IMR-90 (cell line): ENCODE data around the gene BTN3A1. TPM values are rescaled to one million over a fixed set of nuclear protein-coding genes. Genes with fewer than 3 reads are reported as not detected.

Source experiments
- ATAC-seq: fragments of 200-7000 bp; cut with Tn5 transposase; 2 replicates; pipeline ENCODE4 v1.9.1; 2020; ENCODE audit warnings: low read depth, mild to moderate bottlenecking, moderate library complexity
- Bru-seq: library from RNA; stranded (reverse); fragments of 400-500 nt; gene quantifications from one replicate; lab custom pipeline; 2021; lab: Mats Ljungman, UMichigan
- BruChase-seq, 2 experiments: library from RNA; stranded (reverse); fragments of 400-500 nt; gene quantifications; one replicate each; lab custom pipeline; 2021; lab: Mats Ljungman, UMichigan
- BruUV-seq: library from RNA; stranded (reverse); fragments of 400-500 nt; replicated peaks from 2 replicates; lab custom pipeline; 2021; lab: Mats Ljungman, UMichigan
- CTCF ChIA-PET: fragments of 300-600 bp; formaldehyde crosslinking; extraction: SDS; loops from one replicate; lab custom pipeline; 2021; ENCODE audit warnings: antibody characterized with exemption; lab: Yijun Ruan, JAX
- POLR2A ChIA-PET: fragments of 300-600 bp; sonication (Branson Sonifier 250); formaldehyde crosslinking; loops from one replicate; lab custom pipeline; 2022; ENCODE audit warnings: antibody characterized with exemption; ENCODE audit not compliant: unreplicated experiment; lab: Charles Lee
- DNase-seq: peaks from one replicate; pipeline ENCODE4 v3.0.0; 2013
- H2AFZ ChIP-seq: replicated peaks from 2 replicates; pipeline ENCODE3; 2013; ENCODE audit warnings: low read length, mild to moderate bottlenecking; ENCODE audit not compliant: poor library complexity
- H2AK5ac ChIP-seq: 2 replicates; pipeline ENCODE4 v1.6.1; 2013; ENCODE audit warnings: low read depth, low read length, inconsistent platforms
- H2AK9ac ChIP-seq: replicated peaks from 2 replicates; pipeline ENCODE3; 2013; ENCODE audit warnings: mild to moderate bottlenecking, low read depth, low read length, moderate library complexity; ENCODE audit not compliant: poor library complexity
- H2BK120ac ChIP-seq: 2 replicates; pipeline ENCODE4 v1.6.1; 2013; ENCODE audit warnings: low read depth, low read length, inconsistent platforms
- H2BK15ac ChIP-seq: 3 replicates; pipeline ENCODE4 v1.6.1; 2013; ENCODE audit warnings: low read depth, low read length, inconsistent platforms
- H2BK20ac ChIP-seq: 2 replicates; pipeline ENCODE4 v1.6.1; 2013; ENCODE audit warnings: low read depth, mild to moderate bottlenecking, inconsistent platforms, low read length, moderate library complexity
- H2BK5ac ChIP-seq: 2 replicates; pipeline ENCODE4 v1.6.1; 2013; ENCODE audit warnings: mild to moderate bottlenecking, low read depth, low read length, inconsistent platforms; ENCODE audit not compliant: poor library complexity, severe bottlenecking
- H3K14ac ChIP-seq: replicated peaks from 2 replicates; pipeline ENCODE4 v1.6.1; 2013; ENCODE audit warnings: low read depth, low read length, inconsistent platforms
- H3K18ac ChIP-seq: 2 replicates; pipeline ENCODE4 v1.6.1; 2013; ENCODE audit warnings: low read depth, low read length, control low read depth
- H3K23ac ChIP-seq: 2 replicates; pipeline ENCODE4 v1.6.1; 2013; ENCODE audit warnings: low read depth, low read length, inconsistent platforms
- H3K27ac ChIP-seq: 2 replicates; pipeline ENCODE4 v1.5.1; 2013; ENCODE audit warnings: mild to moderate bottlenecking, control low read depth, low read length; ENCODE audit not compliant: insufficient read depth
- H3K27me3 ChIP-seq: 2 replicates; pipeline ENCODE4 v1.6.1; 2013; ENCODE audit warnings: low read length; ENCODE audit not compliant: control insufficient read depth, insufficient read depth
- H3K36me3 ChIP-seq: 2 replicates; pipeline ENCODE4 v1.6.1; 2013; ENCODE audit warnings: low read length, mixed read lengths; ENCODE audit not compliant: control insufficient read depth, insufficient read depth
- H3K4ac ChIP-seq: 2 replicates; pipeline ENCODE4 v1.6.1; 2013; ENCODE audit warnings: low read depth, low read length, inconsistent platforms
- H3K4me1 ChIP-seq: 2 replicates; pipeline ENCODE4 v1.6.1; 2013; ENCODE audit warnings: low read length, mixed read lengths; ENCODE audit not compliant: control insufficient read depth, insufficient read depth
- H3K4me2 ChIP-seq: 2 replicates; pipeline ENCODE4 v1.6.1; 2013; ENCODE audit warnings: low read depth, mild to moderate bottlenecking, control low read depth, low read length, moderate library complexity
- H3K4me3 ChIP-seq: 2 replicates; pipeline ENCODE4 v1.5.1; 2013; ENCODE audit warnings: low read depth, mild to moderate bottlenecking, control low read depth, low read length, moderate library complexity; ENCODE audit not compliant: insufficient read depth
- H3K56ac ChIP-seq: 2 replicates; pipeline ENCODE4 v1.6.1; 2013; ENCODE audit warnings: low read length, inconsistent platforms; ENCODE audit not compliant: insufficient read depth; ENCODE audit errors: extremely low read depth
- H3K79me1 ChIP-seq, 2 experiments: 2 replicates each; pipeline ENCODE4 v1.6.1; 2013; ENCODE audit warnings: low read length in 2 of 2, inconsistent platforms in 1 of 2, low read depth in 1 of 2
- H3K9ac ChIP-seq: 2 replicates; pipeline ENCODE4 v1.6.1; 2013; ENCODE audit warnings: low read depth, low read length, control low read depth
- H3K9me1 ChIP-seq: 2 replicates; pipeline ENCODE4 v1.6.1; 2013; ENCODE audit warnings: low read length, inconsistent platforms; ENCODE audit not compliant: insufficient read depth
- H3K9me3 ChIP-seq: 2 replicates; pipeline ENCODE4 v1.6.1; 2013; ENCODE audit warnings: low read length; ENCODE audit not compliant: control insufficient read depth, insufficient read depth
- H4K20me1 ChIP-seq: 2 replicates; pipeline ENCODE4 v1.6.1; 2013; ENCODE audit warnings: low read length, inconsistent platforms; ENCODE audit not compliant: insufficient read depth
- H4K5ac ChIP-seq: 2 replicates; pipeline ENCODE4 v1.6.1; 2013; ENCODE audit warnings: mild to moderate bottlenecking, low read depth, low read length, control low read depth
- H4K8ac ChIP-seq, 2 experiments: 2 replicates each; pipeline ENCODE4 v1.6.1; 2013; ENCODE audit warnings: low read depth in 2 of 2, low read length in 2 of 2, control low read depth in 1 of 2, inconsistent platforms in 1 of 2
- H4K91ac ChIP-seq: 2 replicates; pipeline ENCODE4 v1.6.1; 2013; ENCODE audit warnings: low read depth, low read length, inconsistent platforms; ENCODE audit not compliant: insufficient read depth
- BHLHE40 ChIP-seq: fragments of 150-350 bp; IDR thresholded peaks from 2 replicates; pipeline ENCODE4 v1.6.1; 2016; ENCODE audit warnings: mild to moderate bottlenecking, low read depth, low read length
- CEBPB ChIP-seq: IDR thresholded peaks from 2 replicates; pipeline ENCODE4 v1.6.1; 2012; ENCODE audit warnings: low read depth, low read length, improper control_type of control experiment
- CHD1 ChIP-seq: IDR thresholded peaks from 2 replicates; pipeline ENCODE4 v1.6.1; 2012; ENCODE audit warnings: low read depth, low read length, improper control_type of control experiment
- FOS ChIP-seq: fragments of 150-350 bp; IDR thresholded peaks from 2 replicates; pipeline ENCODE4 v1.6.1; 2016; ENCODE audit warnings: low read depth, low read length
- MAFK ChIP-seq: IDR thresholded peaks from 2 replicates; pipeline ENCODE4 v1.6.1; 2012; ENCODE audit warnings: low read depth, low read length, improper control_type of control experiment
- NFE2L2 ChIP-seq: fragments of 150-350 bp; IDR thresholded peaks from 2 replicates; pipeline ENCODE4 v1.6.1; 2016; ENCODE audit warnings: low read depth, mild to moderate bottlenecking, low read length
- POLR2A ChIP-seq: IDR thresholded peaks from 2 replicates; pipeline ENCODE4 v1.6.1; 2012; ENCODE audit warnings: mild to moderate bottlenecking, low read depth, low read length
- RCOR1 ChIP-seq: IDR thresholded peaks from 2 replicates; pipeline ENCODE4 v1.6.1; 2012; ENCODE audit warnings: mild to moderate bottlenecking, low read length, improper control_type of control experiment; ENCODE audit not compliant: insufficient replicate concordance
- RFX5 ChIP-seq: IDR thresholded peaks from 2 replicates; pipeline ENCODE4 v1.8.0; 2012; ENCODE audit warnings: low read depth, mild to moderate bottlenecking, low read length, moderate library complexity
- WGBS, 2 experiments: methylation state at CpG; one replicate each; pipeline versions ENCODE4 v1.1.5 to v1.1.7; 2013; ENCODE audit warnings: missing lambda C conversion rate in 2 of 2; ENCODE audit not compliant: insufficient read length in 1 of 2; ENCODE audit errors: extremely low coverage in 2 of 2; 5-methylcytosine and 5-hydroxymethylcytosine counted together
- dilution Hi-C: fragments of 300-500 bp; cut with HindIII; formaldehyde crosslinking; loops from one replicate; pipeline ENCODE4 v1.14.3; 2018; ENCODE audit warnings: low sequenced_read_pairs; ENCODE audit not compliant: unreplicated experiment
- in situ Hi-C: fragments of 300-500 bp; cut with MboI; formaldehyde crosslinking; loops from 3 replicates; pipeline ENCODE4 v1.14.3; 2019; ENCODE audit warnings: low sequenced_read_pairs, inconsistent platforms, mixed read lengths
- intact Hi-C: fragments of 100-400 bp; cut with micrococcal nuclease; formaldehyde crosslinking; loops from 2 replicates; pipeline ENCODE4 v1.10.0; 2022
- long read RNA-seq: library from polyadenylated mRNA; unstranded; transcript quantifications from one replicate; pipeline ENCODE4 v2.0.0, GENCODE V29; 2021; ENCODE audit not compliant: unreplicated experiment
- polyA plus RNA-seq, 3 experiments: library from polyadenylated mRNA; depleted of rRNA; stranded (reverse); fragments of >200 nt; gene quantifications; 2 replicates each; pipeline ENCODE4 v1.2.3, GENCODE V29; 2012; ENCODE audit warnings: low replicate concordance in 1 of 3
- total RNA-seq: library from RNA; depleted of rRNA; stranded (reverse); fragments of >200 nt; gene quantifications from 2 replicates; pipeline ENCODE4 v1.2.3, GENCODE V29; 2012; rRNA removed
- TF ChIP-seq, protein P1 (sequence below): fragments of 150-350 bp; IDR thresholded peaks from 2 replicates; pipeline ENCODE4 v1.6.1; 2016; ENCODE audit warnings: low read depth, mild to moderate bottlenecking, low read length, moderate library complexity, borderline replicate concordance
- TF ChIP-seq, protein P2 (sequence below): fragments of 150-350 bp; IDR thresholded peaks from 2 replicates; pipeline ENCODE4 v1.6.1; 2017; ENCODE audit warnings: mild to moderate bottlenecking, antibody characterized with exemption, low read length, low read depth
- TF ChIP-seq, protein P3 (sequence below): conservative IDR thresholded peaks from 2 replicates; pipeline ENCODE4 v1.5.1; 2012; ENCODE audit warnings: mild to moderate bottlenecking, low read depth, low read length, improper control_type of control experiment

The BTN3A1 gene
- total RNA-seq: 15.3 and 16.5 TPM in 2 replicates
- polyA plus RNA-seq (2012; rRNA removed): 9.8 and 14.4 TPM in 2 replicates
- polyA plus RNA-seq (2012; cell fraction: cytosol; rRNA removed): 5.7 and 11.5 TPM in 2 replicates
- 23.3 and 47.1 TPM in 2 replicates for polyA plus RNA-seq (2012; cell fraction: nucleus; rRNA removed; ENCODE audit: low replicate concordance)
- Bru-seq, nascent RNA: percentile 58 among the genes with signal in this experiment
- BruChase-seq, experiment 1, labeled RNA remaining after a 6-hour chase: percentile 71 among the genes with signal in this experiment
- percentile 72 among the genes with signal in this experiment for BruChase-seq, experiment 2, labeled RNA remaining after a 2-hour chase
- long read RNA-seq, partial matches to known transcripts: 2 of 17 reads
- long read RNA-seq, other reads (novel, unspliced or antisense): 15 of 17 reads

DNA sequence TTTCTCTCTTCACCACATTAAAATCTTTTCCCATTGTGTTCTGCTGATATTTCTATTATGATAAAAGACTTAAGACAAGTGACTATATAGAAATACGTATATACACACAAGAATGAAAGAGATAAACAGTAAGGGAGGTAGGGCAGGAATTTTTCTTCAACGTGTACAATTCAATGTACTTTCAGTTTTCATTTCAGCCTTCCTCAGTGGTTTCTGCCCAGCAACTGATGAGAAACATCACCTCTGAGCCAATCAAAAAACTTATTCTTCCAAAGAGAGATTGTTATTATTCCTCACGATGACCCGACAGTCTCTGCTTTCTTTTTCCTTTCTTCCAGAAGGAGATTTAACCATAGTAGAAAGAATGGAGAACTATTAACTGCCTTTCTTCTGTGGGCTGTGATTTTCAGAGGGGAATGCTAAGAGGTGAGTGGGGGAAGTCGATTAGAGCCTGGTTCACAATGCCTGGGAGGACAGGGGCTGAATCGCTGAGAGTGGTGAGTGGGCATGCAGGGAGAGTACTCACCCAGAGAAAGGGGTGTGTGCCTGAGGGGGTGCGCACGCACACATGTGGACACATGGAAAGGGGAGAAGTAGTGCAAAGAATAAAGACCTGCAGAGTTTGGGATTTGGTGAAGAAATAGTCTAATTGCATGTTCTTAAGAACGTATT is at the start of gene BTN3A1:
TSS of gene BTN3A1 (plus strand) at position 289 of the 672 bp plus-strand sequence. CDS start 3,289 bp downstream, outside the sequence.
- intact Hi-C loops (loop anchor here (5.0 kb wide), 1 partner anchor 60 kb away; no protein-coding TSS in a partner anchor), in situ Hi-C loops (no loop called here), dilution Hi-C loops (no loop called here)
- 0% methylated on average over 4 of the region's 9 CpGs; no CpG with 5 or more reads in 1 of the 2 experiments for WGBS, 2 experiments
- peak within 1 kb of the TSS; percentile 93 for H4K5ac ChIP-seq
- H3K79me1 ChIP-seq: peaks cover 0 to 6% of the 10 kb centered on the region in 2 experiments; a peak in 2 of 4 replicates
- H4K8ac ChIP-seq: peak within 1 kb of the TSS; percentile 62 to 85
- peaks cover 5% of the 10 kb centered on the region; the same call in 1 of the 2 replicates for H3K4me1 ChIP-seq
- no peak within 1 kb of the TSS for H2AK5ac ChIP-seq
- H2BK20ac ChIP-seq: peak within 1 kb of the TSS; percentile 85
- peak within 1 kb of the TSS; percentile 88; the same call in 1 of the 2 replicates for H4K91ac ChIP-seq
- peak within 1 kb of the TSS; percentile 78 for H3K4me2 ChIP-seq
- peak within 1 kb of the TSS; percentile 86 for H3K56ac ChIP-seq
- peak within 1 kb of the TSS; percentile 89 for H2BK120ac ChIP-seq
- H2AK9ac ChIP-seq: peak within 1 kb of the TSS; percentile 70
- H3K18ac ChIP-seq: peak within 1 kb of the TSS; percentile 97
- BruUV-seq: no TSS peak
- H3K36me3 ChIP-seq: peaks cover 5% of the 10 kb centered on the region
- peak within 1 kb of the TSS; percentile 92 for H2BK5ac ChIP-seq
- no peaks in the 10 kb centered on the region for H3K27me3 ChIP-seq
- ChIA-PET CTCF (no interaction called here), POLR2A (no interaction called here)
- H3K14ac ChIP-seq: peak within 1 kb of the TSS; percentile 96
- no peaks in the 10 kb centered on the region for H4K20me1 ChIP-seq
- peak within 1 kb of the TSS; percentile 89; the same call in 2 of the 3 replicates for H2BK15ac ChIP-seq
- ATAC-seq (peak; percentile 97), DNase-seq (peak; percentile 70)
- peak within 1 kb of the TSS; percentile 72 for H3K27ac ChIP-seq
- peak within 1 kb of the TSS; percentile 89 for H3K4ac ChIP-seq
- H3K9ac ChIP-seq: peak within 1 kb of the TSS; percentile 98
- peak within 1 kb of the TSS; percentile 49; the same call in 1 of the 2 replicates for H3K23ac ChIP-seq
- H3K4me3 ChIP-seq: peak within 1 kb of the TSS; percentile 96
- peak within 1 kb of the TSS; percentile 90 for H2AFZ ChIP-seq
- peaks cover 7% of the 10 kb centered on the region for H3K9me1 ChIP-seq
- H3K9me3 ChIP-seq: no peaks in the 10 kb centered on the region
- peak; percentile 46; the same call in 1 of the 2 replicates for TF ChIP-seq POLR2A
- no peak for TF ChIP-seq NFE2L2
- TF ChIP-seq RFX5: peak; percentile 97
- TF ChIP-seq CEBPB: no peak
- no peak for TF ChIP-seq FOS
- TF ChIP-seq, protein P1, sequence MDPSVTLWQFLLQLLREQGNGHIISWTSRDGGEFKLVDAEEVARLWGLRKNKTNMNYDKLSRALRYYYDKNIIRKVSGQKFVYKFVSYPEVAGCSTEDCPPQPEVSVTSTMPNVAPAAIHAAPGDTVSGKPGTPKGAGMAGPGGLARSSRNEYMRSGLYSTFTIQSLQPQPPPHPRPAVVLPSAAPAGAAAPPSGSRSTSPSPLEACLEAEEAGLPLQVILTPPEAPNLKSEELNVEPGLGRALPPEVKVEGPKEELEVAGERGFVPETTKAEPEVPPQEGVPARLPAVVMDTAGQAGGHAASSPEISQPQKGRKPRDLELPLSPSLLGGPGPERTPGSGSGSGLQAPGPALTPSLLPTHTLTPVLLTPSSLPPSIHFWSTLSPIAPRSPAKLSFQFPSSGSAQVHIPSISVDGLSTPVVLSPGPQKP: no peak
- TF ChIP-seq RCOR1: no peak
- TF ChIP-seq BHLHE40: peak; percentile 28; the same call in 1 of the 2 replicates
- TF ChIP-seq, protein P2, sequence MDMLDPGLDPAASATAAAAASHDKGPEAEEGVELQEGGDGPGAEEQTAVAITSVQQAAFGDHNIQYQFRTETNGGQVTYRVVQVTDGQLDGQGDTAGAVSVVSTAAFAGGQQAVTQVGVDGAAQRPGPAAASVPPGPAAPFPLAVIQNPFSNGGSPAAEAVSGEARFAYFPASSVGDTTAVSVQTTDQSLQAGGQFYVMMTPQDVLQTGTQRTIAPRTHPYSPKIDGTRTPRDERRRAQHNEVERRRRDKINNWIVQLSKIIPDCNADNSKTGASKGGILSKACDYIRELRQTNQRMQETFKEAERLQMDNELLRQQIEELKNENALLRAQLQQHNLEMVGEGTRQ: no peak; the same call in 1 of the 2 replicates
- TF ChIP-seq CHD1: no peak
- TF ChIP-seq MAFK: no peak
- TF ChIP-seq, protein P3, sequence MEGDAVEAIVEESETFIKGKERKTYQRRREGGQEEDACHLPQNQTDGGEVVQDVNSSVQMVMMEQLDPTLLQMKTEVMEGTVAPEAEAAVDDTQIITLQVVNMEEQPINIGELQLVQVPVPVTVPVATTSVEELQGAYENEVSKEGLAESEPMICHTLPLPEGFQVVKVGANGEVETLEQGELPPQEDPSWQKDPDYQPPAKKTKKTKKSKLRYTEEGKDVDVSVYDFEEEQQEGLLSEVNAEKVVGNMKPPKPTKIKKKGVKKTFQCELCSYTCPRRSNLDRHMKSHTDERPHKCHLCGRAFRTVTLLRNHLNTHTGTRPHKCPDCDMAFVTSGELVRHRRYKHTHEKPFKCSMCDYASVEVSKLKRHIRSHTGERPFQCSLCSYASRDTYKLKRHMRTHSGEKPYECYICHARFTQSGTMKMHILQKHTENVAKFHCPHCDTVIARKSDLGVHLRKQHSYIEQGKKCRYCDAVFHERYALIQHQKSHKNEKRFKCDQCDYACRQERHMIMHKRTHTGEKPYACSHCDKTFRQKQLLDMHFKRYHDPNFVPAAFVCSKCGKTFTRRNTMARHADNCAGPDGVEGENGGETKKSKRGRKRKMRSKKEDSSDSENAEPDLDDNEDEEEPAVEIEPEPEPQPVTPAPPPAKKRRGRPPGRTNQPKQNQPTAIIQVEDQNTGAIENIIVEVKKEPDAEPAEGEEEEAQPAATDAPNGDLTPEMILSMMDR: no peak
